Measurements from ENCODE around the gene DPM2.

Gene DPM2

DNA sequence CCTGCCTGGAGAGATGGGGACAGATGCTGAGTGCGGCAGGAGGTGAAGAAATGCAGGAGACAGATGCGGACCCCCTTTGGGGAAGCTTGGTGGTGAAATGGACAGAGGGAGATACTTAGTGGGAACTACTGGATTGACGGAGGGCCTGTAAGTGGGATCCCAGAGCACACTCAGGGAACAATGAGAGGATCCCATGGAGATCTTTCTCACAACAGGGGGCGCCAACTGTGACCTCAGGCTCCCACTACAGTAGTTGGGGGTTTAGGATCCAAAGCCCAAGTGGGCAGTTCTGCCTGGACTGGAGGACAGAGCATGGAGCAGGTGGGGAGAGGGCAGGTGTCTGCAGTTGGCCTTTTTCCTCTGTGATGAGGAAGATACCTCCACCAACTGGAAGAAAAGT, 3.4 kb downstream of the DPM2 start:
- DNase-seq, result no peak

DNA sequence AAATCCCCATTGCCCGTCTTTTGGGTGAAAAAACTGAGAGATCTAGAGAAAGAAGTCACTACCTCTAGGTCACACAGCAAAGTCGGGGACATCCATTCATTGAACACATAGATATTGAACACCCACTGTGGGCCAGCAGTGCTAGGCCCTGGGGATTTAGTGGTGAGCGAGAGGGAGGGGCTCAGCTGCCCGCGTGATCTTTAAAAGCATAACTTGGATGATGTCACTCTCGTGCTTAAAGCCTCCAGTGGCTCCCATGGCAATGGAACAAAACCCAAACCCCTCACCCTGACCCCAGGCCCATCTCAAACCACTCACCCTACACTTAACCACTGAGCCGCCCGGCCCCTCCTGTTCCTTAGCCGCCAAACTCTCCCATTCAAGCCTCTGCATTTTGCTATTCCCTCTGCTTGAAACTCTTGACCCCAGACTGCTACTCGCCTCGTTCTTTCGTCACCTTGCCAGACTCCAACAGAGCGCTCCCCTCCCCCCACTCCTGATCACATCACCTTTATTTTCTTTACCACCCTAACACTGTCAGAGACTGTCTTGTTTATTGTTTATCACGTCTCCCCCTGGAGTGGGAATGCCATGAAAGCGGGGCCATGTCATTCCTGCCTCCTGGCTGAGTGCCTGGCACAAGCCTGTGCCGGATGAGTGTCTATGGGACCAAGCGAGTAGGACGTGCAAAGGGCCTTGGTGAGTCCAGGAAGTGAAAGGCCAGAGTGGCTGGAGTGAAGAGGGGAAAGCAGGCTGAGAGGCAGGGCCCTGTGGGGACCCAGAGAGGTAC, 6.4 kb downstream of the DPM2 start:
- DNase-seq, result peak; percentile 68

DNA sequence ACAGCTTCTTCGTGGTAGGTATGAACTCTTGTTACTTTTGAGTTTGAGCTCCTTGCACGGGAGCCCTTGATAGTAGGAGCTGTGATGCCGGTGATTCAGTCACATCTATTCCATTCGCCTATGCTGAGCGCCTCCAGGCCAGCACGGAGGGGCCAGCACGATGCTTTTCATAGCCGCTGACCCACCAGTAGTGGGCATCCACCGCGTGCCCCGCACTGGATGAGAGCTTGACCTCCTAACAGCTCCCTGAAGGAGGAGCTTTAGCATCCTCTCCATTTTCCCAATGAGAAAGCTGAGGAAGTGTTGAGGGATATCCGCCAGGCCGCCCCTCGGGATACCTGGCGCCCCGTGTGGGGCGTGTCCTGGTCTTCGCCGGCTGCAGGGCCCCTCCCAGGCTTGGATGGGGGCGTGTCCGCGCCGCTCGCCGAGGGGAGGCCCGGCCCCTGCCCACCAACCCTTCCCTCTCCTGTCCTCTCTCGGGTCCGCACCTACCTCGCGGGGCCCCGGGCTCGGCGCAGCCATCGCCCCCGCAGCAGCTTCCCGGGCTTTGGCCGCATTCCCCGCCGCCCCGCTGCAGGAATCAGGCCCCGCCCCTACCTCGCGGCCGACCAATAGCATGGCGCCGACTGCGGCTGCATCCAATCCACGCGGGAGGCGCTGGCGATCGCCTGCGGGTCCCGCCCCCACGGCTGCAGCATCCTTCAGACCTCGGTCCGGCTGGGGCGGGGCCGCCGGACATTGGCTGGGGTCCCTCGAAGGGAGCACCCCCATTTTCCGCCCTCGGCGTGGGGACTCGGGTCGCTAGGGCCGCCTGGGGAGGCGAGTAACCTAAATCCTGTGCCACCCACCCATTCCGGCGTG, 7.2 kb downstream of the DPM2 start, which contains the start of gene PIP5KL1:
Gene PIP5KL1 (minus strand): TSS at position 547 of the 861 bp plus-strand sequence. CDS start 25 bp downstream, at position 522.
- peak; percentile 82 for DNase-seq

DNA sequence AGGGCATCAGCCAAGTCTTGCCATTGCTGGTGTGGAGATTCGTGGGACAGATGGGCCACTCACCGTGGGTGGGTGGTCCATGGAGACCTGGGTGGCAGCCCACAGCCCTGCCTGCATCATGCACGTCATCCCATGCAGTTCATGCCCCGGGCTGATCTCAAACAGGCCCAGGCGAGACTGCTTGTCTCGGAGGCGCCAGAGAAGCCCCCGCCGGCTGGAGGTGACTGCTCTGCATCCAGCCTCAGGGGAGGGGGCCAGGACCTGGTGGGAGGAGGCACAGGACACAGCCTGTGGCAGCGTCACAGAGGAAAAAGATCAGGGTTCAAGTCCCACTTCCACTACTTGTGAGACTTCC, 8.1 kb downstream of the DPM2 start:
- peak; percentile 32 for DNase-seq

DNA sequence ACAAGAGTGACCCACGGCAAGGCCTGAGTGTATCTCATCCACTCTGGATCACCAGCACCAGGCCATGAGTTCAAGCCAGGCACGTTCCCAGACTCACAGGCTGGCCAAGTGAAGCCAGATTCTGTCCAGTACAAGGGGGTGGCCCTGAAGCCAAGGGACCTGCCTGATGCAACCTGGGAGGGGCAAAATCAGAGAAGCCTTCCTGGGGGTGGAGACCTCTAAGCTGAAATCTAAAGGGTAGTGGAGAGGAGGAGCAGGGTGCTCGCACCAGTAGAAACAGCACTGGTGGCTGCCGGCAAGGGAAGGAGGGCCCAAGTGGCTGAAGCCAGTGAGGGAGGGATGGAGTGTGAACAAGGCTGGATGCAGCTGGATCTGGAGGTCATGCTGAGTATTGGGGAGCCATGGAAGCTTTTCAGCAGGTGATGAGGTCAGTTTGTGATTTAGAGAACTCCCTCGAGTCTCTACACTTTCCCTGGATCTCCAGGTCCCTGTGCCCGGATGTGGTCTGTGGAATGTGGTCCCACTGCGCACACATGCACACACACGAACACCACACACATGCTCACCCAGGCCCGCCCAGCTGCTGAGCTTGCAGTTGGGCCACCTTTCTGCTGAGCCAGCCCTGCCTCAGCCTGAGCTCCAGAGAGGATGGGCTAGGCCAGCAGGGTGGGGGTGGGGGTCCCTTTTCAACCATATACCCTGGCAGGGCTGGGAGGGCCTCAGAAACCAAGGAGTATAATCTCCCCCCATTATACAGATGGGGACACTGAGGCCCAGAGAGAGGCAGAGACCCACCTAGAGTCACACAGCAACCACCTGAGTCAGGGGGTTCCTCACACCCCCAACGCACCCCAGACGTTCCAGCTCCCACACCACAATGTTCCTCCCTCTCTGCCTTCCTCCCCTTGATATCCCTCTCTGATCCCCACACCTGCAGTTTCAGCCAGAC, 8.7 kb downstream of the DPM2 start:
- DNase-seq, result no peak

DNA sequence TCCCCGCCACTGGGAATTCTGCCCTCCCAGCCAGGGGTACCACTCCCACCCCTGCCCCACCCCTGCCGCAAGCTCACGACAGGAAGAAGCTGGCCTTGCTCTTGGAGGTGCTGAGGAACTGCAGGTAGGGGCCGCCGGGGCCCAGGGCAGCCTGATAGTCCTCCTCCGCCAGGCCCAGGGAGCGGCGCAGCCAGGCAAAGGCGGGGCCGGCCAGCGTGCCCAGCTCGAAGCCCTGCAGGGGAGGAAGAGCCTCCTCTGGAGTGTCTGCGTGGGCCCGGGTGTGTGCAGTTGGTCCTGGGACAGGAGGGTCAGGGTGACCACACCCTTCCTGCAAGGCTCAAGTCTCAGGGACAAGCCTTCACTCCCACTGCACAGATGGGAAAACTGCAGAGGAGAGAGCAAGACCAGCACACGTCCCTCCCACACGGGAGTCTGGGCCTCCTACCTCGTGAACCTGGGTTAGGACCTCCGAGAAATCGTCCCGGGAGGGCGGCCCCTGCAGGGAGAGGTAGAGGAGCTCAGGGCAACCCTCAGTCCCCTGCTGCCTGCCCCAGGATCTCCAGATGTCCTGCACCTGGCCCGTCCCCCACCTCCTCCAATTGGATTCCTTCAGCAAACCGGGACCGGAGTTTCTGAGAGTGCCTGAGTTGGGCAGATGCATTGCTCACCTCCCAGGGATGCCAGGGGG, 9.5 kb downstream of the DPM2 start:
- DNase-seq, result peak; percentile 37

DNA sequence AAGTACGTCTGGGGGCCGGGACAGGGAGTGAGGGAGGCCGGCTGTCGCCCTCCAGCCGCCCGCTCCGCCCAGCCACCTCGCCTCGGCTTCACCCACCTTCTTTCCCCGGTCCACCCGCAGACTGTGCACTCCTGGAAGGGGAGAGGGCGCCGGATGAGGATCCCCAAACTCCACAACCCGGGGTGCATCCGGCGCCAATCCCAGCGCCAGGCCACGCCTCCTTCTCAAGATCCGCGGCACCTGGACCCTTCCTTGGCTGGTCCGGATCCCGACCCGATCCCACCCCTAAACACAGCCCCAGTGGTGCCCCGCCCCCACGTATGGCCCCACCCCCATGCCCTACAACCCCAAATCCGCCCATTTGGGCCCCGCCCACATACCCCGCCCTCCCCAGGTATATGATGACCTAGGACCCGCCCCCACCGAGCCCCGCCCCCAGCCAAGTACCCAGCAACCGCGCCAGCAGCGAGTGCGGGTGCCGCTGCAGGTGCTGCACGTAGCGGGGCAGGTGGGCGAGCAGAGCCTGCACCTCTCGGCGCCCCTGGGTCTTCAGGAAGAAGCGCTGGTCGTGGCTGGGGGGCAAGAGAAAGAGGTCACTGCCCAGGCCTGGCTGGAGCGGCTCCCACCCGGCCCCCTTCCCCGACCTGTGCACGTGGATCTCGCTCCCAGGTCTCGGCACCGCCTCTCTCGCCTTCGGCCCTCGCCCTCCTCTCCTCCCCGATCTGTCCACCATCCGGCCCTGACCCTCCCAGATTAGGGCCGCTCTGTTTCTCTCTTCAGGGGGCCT, 10.3 kb downstream of the DPM2 start:
- DNase-seq, result peak; percentile 57

DNA sequence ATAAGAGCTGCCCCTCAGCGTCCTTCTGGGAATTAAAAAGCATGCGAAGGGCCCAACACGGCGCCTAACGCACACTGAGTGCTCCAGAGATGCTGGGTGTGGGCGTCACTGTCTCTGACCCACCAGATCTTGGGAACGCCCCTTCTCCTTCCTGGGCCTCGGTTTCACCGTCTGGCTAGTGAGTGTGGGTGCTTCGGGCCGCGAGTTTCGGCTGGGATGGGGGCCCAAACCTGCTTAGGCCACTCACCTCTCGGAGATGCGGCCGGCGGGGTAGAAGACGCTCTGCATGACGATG, 10.8 kb downstream of the DPM2 start:
- DNase-seq, result peak; percentile 36

DNA sequence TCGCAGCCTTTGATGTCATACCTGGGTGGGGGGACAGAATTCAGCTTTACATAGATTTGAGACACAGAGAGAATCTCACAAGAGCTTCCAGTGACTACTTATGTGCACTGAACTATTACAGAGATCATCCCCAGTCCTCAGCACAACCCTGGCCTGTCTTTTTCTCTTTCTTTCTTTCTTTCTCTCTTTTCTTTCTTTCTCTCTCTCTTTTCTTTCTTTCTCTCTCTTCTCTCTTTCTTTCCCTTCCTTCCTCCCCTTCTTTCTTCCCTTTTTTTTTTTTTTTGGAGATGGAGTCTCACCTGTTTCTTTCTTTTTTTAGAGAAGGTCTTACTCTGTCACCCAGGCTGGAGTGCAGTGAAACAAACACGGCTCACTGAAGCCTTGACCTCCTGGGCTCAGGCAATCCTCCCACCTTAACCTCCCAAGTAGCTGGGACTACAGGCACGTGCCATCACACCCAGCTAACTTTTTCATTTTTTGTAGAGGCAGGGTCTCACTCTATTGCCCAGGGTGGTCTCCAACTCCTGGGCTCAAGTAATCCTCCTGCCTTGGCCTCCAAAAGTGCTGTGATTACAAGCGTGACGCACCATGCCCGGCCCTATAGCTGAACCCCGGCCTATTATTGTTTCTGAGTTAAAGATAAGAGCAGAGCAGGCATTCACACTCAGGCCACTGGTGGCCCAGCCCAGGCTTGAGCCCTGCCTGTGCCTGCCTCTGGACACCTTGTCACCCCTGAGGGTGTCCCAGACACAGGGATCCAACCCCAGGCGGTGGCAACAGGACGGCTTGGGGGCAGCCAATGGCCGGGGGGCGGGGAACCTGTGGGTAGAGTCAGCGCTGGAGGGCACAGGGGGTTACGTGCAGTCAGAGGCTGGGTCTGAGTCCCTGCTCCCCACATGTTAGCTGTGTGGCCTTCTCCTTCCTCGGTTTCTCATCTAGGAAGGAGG, 11.4 kb downstream of the DPM2 start:
- DNase-seq, result no peak

DNA sequence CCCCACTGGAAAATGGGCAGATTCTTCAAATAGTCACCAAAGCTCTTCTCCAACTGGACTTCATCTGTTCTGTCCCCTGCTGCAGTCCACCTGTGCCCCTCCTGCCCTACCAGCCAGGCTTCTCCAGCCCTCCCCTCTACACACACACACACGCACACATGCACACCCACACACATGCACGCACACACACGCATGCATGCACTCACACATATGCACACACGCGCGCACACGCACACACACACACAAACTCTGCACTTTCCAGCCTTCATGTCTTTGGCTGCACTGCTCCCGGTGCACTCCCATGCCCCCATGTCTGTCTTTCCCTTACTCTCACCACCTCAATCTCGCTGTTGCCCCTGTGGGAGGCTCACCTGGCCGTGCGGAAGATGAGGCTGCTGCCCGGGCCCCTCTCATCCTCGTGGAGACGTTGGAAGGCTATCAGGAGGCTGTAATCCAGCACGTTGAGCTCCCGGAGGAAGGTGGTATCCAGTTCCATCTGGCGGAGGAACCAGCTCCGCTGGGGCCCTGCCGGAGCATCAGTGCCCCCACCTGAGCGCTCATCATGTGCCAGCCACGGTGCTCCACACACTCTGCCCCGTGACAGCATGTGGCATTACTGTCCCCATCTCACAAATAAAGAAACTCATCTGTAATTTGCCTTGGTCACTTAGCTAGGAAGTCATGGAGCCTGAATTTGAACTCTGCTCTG, 12.8 kb downstream of the DPM2 start:
- DNase-seq, result no peak

DNA sequence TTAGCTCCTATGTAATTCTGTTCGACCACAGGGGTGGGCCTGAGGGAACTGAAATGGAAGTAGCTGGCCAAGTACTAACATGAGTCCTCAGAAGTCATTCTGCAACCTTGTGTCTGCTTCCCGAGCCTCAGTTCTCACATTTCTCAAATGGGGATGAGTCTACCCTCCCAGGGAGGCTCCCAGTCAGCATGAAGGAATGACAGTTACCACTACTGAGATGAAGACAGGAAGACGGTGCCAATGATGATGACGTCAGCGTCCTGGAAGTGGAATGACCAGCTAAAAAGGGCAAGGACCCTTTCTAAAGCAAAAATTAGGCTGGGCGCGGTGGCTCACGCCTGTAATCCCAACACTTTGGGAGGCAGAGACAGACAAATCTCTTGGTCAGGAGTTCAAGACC, 13.9 kb downstream of the DPM2 start:
- DNase-seq, result no peak

DNA sequence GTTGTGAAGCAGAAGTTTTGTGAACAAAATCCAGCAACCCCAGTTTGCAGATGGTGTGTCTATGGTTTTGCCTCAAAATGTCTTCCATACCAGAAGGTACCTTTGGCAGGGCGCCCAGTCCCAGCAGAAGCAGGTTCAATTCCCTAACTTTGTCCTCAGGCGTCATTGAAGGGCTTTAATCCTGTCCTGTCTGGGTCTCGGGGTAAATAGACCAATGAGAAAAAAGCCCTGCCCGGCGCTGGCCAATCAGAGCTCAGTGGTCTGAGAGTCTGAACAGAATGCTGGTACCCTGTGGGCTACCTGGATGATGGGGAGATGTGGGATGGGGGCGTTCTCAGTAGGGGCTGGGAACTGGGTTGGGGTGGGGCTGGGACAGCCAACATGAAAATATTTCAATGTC, 14.6 kb downstream of the DPM2 start:
- DNase-seq, result peak; percentile 65

DNA sequence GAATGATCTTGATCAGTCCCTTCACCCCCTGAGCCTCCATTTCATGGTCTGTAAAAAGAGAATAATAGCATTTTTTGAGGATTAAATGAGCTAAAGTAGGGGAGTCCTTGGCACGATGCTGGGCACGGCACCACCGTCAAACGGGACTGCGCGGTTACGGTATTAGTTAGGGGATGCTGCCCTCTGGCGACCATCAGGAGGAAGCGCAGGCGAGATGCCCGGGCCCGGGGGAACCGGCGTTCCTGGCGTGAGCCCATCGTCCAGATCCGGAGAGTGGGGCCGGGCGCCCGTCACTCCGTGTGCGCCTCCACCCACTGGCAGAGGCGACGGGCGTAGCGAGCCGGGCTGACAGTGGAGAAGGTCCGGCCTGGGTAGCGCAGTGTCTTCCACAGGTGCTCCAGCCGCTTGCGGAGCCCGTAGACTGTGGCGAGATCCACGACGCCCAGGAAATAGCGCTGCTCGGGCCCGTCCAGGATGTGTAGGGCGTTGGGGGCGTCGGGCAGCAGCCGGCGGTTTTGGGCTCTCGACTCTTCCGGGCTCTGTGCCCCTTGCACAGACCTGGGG, 16.0 kb downstream of the DPM2 start:
- peak; percentile 62 for DNase-seq

DNA sequence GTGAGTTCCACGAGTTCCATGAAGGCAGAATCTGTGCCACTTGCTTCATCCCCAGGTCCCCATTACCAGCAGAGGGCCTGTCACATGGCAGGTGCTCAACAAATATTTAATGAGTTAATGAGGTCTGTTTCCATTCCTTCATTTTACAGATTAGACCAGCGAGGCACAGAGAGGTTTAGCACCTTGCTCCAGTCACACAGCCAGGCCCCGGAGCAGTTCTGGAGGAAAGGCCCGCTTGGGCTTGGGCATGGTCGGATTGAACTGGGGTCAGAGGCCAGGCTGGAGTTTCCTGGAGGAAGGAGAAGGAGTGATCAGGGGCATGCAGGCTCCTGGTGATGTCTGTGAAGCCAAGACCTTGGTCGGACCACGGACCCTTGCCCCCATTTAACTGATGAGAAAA, 16.9 kb downstream of the DPM2 start:
- no peak for DNase-seq

DNA sequence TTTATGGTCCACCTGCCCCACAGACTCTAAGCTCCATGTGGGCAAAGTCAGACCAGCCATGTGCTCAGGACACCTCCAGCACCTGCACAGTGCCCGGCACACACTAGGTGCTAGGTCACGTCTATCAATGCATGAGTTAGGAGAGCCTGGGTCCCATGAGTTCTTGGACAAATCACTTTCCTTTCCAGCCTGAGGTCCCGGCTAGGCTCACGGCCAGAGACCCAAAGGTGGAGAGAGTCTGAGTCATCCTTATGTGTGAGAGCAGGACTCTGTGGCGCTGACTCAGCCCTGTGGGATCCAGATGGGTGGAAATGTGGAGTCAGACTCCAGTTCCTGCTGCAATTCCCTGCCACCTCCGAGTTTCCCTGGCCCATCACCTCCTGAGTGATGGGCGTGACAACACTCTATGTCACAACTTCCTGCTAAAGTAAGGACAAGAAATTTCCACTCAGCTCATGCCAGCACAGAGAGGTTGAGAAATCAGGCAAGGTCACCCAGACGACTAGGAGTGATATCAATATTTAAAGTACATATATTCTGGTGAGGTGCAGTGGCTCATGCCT, 18.3 kb downstream of the DPM2 start:
- no peak for DNase-seq

DNA sequence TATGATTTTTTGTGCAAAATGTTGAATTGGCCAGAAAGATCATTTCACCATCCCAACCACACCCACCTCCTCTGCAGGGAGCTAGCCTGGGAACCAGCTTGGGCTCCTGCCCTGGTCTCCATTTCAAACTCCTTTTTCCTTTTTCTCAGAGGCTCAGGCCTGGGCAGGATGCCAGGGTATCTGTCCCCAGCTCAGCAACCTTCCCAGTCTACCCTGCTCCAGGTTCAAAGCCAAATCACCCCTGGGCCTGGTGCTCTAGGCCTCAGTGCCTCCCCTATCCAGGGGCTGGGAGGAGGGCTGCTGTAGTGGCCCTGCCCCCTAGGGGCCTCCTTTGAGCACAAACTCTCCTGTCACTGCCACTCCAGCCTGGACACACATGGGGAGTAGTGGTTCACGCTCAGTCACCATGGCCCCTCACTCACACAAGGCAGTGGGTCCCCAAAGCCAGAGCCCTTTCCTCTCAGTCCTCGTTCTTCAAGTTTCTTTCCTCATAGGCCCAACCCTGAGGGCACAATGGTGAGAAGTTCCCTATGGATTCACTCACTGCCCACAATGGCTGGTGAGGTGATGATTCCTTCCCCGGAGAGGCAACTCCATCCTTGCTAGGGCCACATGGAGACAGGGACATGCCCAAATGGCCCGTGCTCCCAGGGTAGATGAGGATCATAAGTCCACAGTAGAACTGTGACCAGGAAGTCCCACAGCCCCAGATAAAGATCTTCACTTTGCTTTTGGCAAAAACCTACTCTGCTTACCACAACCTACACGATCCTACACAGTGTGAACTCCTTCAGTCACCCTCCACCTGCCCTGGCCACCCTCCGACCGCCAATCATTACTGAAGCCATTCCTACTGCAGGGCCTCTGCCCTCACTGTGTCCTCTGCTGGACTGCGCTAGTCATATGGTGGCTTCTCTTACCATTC, 19.2 kb downstream of the DPM2 start:
- DNase-seq, result peak; percentile 38

DNA sequence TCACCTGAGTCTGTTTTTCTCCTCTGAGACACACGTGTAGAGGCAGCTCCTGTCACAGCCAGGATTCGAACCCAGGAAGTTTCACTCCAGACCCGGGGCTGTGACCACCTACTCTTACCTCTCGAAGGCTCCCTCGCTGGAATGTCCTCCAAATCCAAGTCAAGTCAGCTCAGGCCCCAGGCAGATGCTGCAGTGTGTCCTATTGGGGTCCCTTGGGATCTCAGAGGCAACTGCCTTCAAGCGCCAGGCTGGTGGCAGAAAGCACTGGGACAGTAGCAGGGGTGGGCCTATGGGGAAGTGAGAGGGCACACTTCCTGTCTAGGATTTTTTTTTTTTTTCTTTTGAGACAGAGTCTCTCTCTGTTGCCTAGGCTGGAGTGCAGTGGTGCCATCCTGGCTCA, 20.1 kb downstream of the DPM2 start:
- DNase-seq, result peak; percentile 54

All from NCI-H82 (cell line).